ENCODE measurements around the gene NCS1. TPM values are rescaled to one million over a fixed set of nuclear protein-coding genes. Genes with fewer than 3 reads are reported as not detected.
A peak's percentile ranks its signal among the peaks of the same experiment; 100 is the strongest.

The NCS1 gene
- total and polyA plus RNA-seq, 2 of the 8 experiments (the other 6 are each of a cell fraction or from before 2014, with no cell fraction given) = 34.7 to 47.6 TPM

GRCh38 chr9:130240410-130241197 lies 68.4 kb downstream of the NCS1 start:
- Histone ChIP-seq H3K4me1 (replicated peaks in 1 of 4; ENCODE audit: control insufficient read depth in 3 of 4, insufficient read depth in 4 of 4, low read length in 3 of 4) (peaks cover 0 to 12% (median 4%) of the 10 kb centered on the region in 4 experiments; a peak in 4 of 7 replicates), H3K27me3 (replicated peaks in 1 of 4; ENCODE audit: control insufficient read depth in 3 of 4, extremely low read depth in 1 of 4, insufficient read depth in 3 of 4, low read length in 3 of 4) (peaks cover 0 to 4% (median 0%) of the 10 kb centered on the region in 4 experiments; a peak in 2 of 7 replicates), H3K27ac (ENCODE audit: low read depth, low read length) (no peak overlapping the region), H3K79me1 (ENCODE audit: low read depth, low read length) (no peaks in the 10 kb centered on the region), H3K14ac (ENCODE audit: insufficient read length) (no peak overlapping the region), H3K56ac (replicated peaks; ENCODE audit: insufficient read length, low read depth, low read length) (no peak overlapping the region), H3K23me2 (ENCODE audit: low read depth, low read length) (no peaks in the 10 kb centered on the region; the same call in 1 of the 2 replicates), H3K18ac (ENCODE audit: extremely low read depth, low read length) (peak overlapping the region; percentile 36; the same call in 1 of the 2 replicates), H2AFZ (ENCODE audit: low read length) (0 out of 2 replicates have a peak overlapping the region, but pooled peaks have one; percentile 26), H3K9ac (replicated peaks in 1 of 4; ENCODE audit: extremely low read depth in 1 of 4, low read depth in 3 of 4, low read length in 3 of 4) (no peak overlapping the region), H3K4me2 (ENCODE audit: insufficient read depth in 1 of 2, low read depth in 2 of 2, low read length in 2 of 2) (no peak overlapping the region; a peak in 1 of 4 replicates), H3K79me2 (ENCODE audit: control insufficient read depth in 1 of 2, insufficient read depth in 2 of 2, low read length in 2 of 2) (no peaks in the 10 kb centered on the region), H2BK12ac (ENCODE audit: low read depth, low read length) (peak overlapping the region; percentile 68; the same call in 1 of the 2 replicates), H3K9me3 (ENCODE audit: insufficient read depth in 2 of 2, low read depth in 1 of 2, low read length in 1 of 2) (no peaks in the 10 kb centered on the region), H4K8ac (ENCODE audit: extremely low read depth, insufficient read depth, low read length) (no peak overlapping the region), H3K23ac (ENCODE audit: insufficient read length) (no peak overlapping the region), H2BK120ac (replicated peaks; ENCODE audit: low read depth, low read length) (no peak overlapping the region), H3K4me3 (ENCODE audit: extremely low read depth in 1 of 4, insufficient read depth in 2 of 4, low read depth in 3 of 4, low read length in 4 of 4) (no peak overlapping the region), H2BK15ac (ENCODE audit: low read length) (peak overlapping the region; percentile 97; the same call in 1 of the 2 replicates), H3K4ac (replicated peaks; ENCODE audit: insufficient read length, low read depth, low read length) (no peak overlapping the region), H4K5ac (ENCODE audit: insufficient read length, low read depth, low read length) (no peak overlapping the region), H3K36me3 (ENCODE audit: control insufficient read depth in 2 of 4, insufficient read depth in 4 of 4, low read length in 3 of 4) (no peaks in the 10 kb centered on the region), H2BK20ac (ENCODE audit: low read length) (no peak overlapping the region), H2BK5ac (ENCODE audit: low read depth, low read length) (0 out of 2 replicates have a peak overlapping the region, but pooled peaks have one; percentile 12), H2AK5ac (ENCODE audit: low read depth, low read length) (no peak overlapping the region), H4K20me1 (replicated peaks in 1 of 2; ENCODE audit: control insufficient read depth in 1 of 2, insufficient read depth in 2 of 2, low read length in 2 of 2) (no peaks in the 10 kb centered on the region), H4K91ac (replicated peaks; ENCODE audit: insufficient read length, low read length) (no peak overlapping the region)
- DNase-seq (ENCODE audit: low read depth in 1 of 2, low spot score in 2 of 2) = no peak
- ChIA-PET CTCF (ENCODE audit: partially characterized antibody) (interaction anchor here (0.6 to 10.0 kb wide), 20 partner anchors 11 to 133 kb away, joined by 3 to 63 read pairs (median 3); no protein-coding TSS in a partner anchor), POLR2A (ENCODE audit: partially characterized antibody) (interaction anchor here (0.9 to 1.3 kb wide), 3 partner anchors 13 to 129 kb away, joined by 3 to 4 read pairs (median 4); no protein-coding TSS in a partner anchor)
- FAIRE-seq = peak; percentile 94
- WGBS, 2 experiments (ENCODE audit: extremely low coverage in 1 of 2, insufficient coverage in 1 of 2, insufficient read length in 1 of 2, insufficient replicate concordance in 2 of 2, low coverage in 1 of 2, low lambda C conversion rate in 2 of 2, missing lambda C conversion rate in 1 of 2) = 74% methylated on average over 5 of the region's 5 CpGs; no CpG with 5 or more reads in 1 of the 2 experiments
- TF ChIP-seq EZH2 (IDR thresholded peaks at IDR 0.05; ENCODE audit: low read depth, low read length, severe bottlenecking) (no peak), USF2 (IDR thresholded peaks at IDR 0.05; ENCODE audit: low read length) (peak; percentile 97), E2F6 (IDR thresholded peaks at IDR 0.05) (peak; percentile 65), CHD2 (IDR thresholded peaks at IDR 0.05; ENCODE audit: low read length) (0 out of 2 replicates have a peak, but pooled peaks have one; percentile 20), SIX5 (IDR thresholded peaks at IDR 0.05; ENCODE audit: low read depth, low read length) (peak; percentile 92), SP4 (IDR thresholded peaks at IDR 0.05; ENCODE audit: low read length) (no peak), MAX (IDR thresholded peaks at IDR 0.05) (peak; percentile 66; the same call in 1 of the 2 replicates)
- TF ChIP-seq, protein P1, sequence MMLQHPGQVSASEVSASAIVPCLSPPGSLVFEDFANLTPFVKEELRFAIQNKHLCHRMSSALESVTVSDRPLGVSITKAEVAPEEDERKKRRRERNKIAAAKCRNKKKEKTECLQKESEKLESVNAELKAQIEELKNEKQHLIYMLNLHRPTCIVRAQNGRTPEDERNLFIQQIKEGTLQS (IDR thresholded peaks at IDR 0.05; ENCODE audit: insufficient read depth, low read depth, low read length) = peak; percentile 91

Measured in H1 (cell line).